ENCODE data around the gene C1QL1.

The C1QL1 gene

DNA sequence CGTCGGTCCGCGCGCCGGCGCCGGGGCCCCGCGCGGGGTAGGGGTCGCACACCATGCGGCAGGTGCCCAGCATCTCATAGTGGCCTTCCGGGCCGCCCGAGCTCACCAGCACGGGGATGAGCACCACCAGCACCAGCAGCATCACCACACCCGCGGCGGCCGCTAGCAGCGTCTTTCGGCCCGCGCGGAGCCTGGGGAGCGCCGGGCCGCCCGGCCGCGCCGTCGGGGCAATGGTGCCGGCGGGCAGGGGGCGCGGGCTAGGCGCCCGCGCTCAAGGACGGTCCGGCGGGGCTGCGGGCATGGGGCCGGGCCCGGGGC, 237 bp downstream of the C1QL1 start:
- no peak overlapping the region for H3K27ac ChIP-seq
- TF ChIP-seq, protein P1, sequence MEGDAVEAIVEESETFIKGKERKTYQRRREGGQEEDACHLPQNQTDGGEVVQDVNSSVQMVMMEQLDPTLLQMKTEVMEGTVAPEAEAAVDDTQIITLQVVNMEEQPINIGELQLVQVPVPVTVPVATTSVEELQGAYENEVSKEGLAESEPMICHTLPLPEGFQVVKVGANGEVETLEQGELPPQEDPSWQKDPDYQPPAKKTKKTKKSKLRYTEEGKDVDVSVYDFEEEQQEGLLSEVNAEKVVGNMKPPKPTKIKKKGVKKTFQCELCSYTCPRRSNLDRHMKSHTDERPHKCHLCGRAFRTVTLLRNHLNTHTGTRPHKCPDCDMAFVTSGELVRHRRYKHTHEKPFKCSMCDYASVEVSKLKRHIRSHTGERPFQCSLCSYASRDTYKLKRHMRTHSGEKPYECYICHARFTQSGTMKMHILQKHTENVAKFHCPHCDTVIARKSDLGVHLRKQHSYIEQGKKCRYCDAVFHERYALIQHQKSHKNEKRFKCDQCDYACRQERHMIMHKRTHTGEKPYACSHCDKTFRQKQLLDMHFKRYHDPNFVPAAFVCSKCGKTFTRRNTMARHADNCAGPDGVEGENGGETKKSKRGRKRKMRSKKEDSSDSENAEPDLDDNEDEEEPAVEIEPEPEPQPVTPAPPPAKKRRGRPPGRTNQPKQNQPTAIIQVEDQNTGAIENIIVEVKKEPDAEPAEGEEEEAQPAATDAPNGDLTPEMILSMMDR (conservative IDR thresholded peaks at IDR 0.05), result no peak

DNA sequence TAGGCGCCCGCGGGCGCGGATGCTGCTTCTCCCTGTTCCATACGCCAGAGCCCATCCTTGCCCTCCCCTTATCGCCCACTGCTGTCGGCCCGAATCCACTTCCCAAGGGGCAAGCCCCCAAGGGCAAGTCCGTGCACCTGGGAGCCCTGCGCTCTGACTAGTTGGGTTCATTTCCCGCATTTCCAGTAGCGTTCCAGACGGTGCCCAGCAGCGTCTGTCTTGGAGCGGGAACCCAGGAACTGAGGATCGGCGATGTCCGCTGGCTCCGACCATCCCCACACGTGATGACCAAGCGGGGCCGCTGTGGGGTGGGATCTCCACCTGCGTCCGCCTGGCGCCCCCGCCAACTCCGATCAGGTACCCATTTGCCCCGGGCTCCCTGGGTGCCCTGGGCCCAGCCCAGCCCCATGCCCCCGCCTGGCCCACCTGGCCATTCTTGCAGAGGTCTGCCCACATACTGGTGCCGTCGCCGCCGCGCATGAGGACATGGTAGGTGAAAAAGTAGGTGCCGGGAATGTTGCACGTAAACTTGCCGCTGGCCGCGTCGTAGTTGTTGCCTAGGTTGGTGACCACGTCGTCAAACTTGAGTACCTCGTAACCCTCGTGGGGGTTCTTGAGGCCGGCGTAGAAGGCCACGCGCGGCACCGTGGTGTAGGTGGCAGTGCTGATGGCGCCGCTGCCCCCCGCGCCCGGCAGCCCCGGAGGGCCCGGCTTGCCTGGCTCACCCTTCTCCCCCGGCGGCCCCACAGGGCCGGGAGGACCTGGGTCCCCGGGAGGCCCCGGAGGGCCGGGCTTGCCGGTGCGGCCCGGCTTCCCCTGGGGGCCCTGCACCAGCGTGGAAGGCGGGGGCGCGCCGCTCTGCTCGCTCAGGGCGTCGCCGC, 837 bp downstream of the C1QL1 start:
- TF ChIP-seq, protein P1 (conservative IDR thresholded peaks at IDR 0.05), result no peak
- H3K27ac ChIP-seq, result no peak overlapping the region

GRCh38 chr17:44966348-44967025, 1.6 kb downstream of the C1QL1 start:
- TF ChIP-seq, protein P1 (conservative IDR thresholded peaks at IDR 0.05), result no peak

DNA sequence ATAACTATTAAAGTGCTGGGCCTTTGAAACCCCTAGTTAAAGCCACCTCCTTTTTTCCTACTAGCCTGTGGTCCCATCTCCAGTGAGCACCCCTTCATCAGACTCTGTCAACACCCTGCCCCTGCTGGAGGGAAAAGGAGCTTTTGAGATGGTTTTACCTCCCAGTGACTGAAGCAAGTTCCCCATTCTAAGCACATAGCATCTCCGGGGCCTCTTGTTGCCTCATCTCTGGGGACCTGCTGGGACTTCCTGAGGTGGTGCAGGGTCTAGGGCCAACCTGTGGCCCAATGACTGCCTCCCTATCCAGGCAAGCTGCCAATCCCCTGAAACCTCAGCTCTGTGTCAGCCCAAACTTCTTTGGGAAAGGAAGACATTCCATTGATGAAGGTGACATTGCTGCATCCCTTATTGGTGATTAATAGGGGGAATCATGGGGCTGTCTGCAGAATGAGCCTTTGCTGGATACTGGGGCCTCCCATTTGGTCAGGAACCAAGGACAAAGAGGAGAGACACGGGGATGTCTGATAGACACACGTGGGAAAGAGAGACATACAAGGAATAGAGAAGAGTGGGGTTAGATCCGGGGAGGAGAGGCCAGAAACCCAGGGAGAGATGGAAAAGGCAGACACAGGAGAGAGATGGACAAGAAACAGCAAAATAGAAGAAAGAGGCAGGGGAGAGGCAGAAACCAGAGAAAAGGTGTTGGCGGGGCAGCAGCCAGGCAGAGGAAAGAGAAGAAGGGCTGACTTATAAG, 2.4 kb downstream of the C1QL1 start:
- TF ChIP-seq, protein P1 (conservative IDR thresholded peaks at IDR 0.05), result no peak
- no peak overlapping the region for H3K27ac ChIP-seq

More at GRCh38 chr17:44966348-44967025, 1.6 kb downstream of the C1QL1 start:
- H3K27ac ChIP-seq, result no peak overlapping the region

DNA sequence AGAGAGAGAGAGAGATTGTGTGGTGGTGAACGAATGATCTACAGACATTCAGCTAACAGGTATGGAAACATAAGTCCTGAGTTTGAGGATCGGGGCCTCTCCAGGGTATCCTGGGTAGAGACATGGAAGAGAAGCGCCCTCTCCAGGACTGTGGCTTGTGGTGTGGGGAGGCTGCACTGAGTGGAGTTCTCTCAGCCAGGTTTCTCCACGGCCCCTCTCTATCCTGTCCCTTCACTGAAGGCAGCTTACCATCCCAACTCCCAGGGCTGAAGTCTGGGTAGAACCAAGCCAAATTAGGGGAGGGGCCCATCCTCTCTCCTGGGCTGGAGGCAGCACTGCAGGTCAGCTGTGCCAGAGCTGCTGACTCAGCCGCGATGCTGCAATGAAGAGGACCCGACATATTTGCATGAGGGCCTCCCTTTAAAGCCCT, 6.2 kb downstream of the C1QL1 start:
- no peak overlapping the region for H3K27ac ChIP-seq
- TF ChIP-seq, protein P1 (conservative IDR thresholded peaks at IDR 0.05), result no peak

DNA sequence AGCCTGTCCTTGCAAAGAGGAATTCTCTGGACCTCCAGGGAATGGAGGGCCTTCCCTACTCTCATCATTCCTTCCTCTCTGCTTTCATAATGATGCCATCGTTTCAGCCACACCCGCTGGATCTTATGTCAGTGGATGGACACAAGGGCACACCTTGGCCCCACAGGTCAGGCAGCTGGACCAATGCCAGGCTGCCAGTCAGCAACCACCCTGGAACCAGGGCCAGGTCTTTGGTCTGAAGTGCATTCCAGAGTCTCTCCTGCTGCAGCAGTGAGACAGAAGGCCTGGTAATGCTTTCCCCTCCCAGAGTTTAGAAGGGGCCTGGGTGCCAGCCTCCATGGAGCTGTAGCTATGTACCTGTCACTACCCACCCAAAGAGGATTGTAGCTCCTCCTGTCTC, 7.4 kb downstream of the C1QL1 start:
- TF ChIP-seq, protein P1 (conservative IDR thresholded peaks at IDR 0.05), result no peak
- no peak overlapping the region for H3K27ac ChIP-seq
